ENCODE data around the gene EPB41L5.

GRCh38 chr2:120224735-120225548 lies 212.1 kb downstream of the EPB41L5 start:
- no peak for TF ChIP-seq CTCF (IDR thresholded peaks at IDR 0.05; ENCODE audit: poor library complexity)
- no peak for TF ChIP-seq EZH2 (IDR thresholded peaks at IDR 0.05; ENCODE audit: borderline replicate concordance)
- TF ChIP-seq EZH2phosphoT487 (IDR thresholded peaks at IDR 0.05; ENCODE audit: low read depth, severe bottlenecking, unreplicated experiment), result no peak

All from hepatocyte (in vitro differentiated cells).